Measurements from ENCODE around the gene REEP1.

DNA sequence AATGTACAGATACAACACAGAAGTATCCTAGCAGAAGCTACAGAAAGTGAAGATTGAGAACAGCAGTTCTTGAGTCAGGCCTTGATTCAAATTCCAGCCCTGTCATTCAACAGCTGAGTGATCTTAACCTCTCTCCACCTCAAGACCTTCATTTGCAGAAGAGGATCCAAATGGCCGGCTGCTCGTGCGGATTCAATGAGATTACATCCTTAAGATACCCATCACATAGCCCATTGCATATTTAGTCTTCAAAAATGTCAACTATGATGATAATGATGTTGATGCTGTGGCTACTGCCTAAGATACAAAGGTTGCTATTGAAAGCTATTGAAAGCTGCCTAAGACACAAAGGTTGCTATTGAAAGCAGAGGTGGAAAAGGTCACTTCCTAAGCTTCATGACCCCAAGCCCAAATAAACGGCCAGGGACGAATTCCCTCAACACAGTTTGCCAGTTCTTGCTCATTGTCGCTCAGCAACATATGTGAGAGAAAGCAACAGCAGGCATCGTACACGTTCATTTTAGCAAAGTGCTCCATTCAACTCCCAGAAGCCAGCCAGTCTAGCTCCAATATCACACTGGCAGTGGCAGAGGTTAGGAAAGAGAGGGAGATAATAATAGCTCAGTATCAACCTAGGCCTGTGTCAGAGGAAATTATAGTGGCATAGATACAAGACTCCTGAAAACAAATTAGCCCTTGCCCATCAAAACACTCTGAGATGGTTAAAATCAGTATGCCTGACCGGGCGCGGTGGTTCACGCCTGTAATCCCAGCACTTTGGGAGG, 102.0 kb downstream of the REEP1 start:
- no peak for TF ChIP-seq POLR2A (IDR thresholded peaks at IDR 0.05; ENCODE audit: low read depth, low read length)
- TF ChIP-seq TAF1 (IDR thresholded peaks at IDR 0.05; ENCODE audit: low read depth, low read length), result no peak
- TF ChIP-seq POLR2AphosphoS5 (IDR thresholded peaks at IDR 0.05; ENCODE audit: low read depth, low read length), result no peak
- TF ChIP-seq PAX5 (IDR thresholded peaks at IDR 0.05; ENCODE audit: insufficient read depth, low read length, severe bottlenecking), result no peak
- TF ChIP-seq SPI1 (IDR thresholded peaks at IDR 0.05; ENCODE audit: low read depth, low read length), result no peak
- TF ChIP-seq POU2F2 (IDR thresholded peaks at IDR 0.05; ENCODE audit: low read depth, low read length), result no peak
